Neural progenitor cell (in vitro differentiated cells): ENCODE results near the gene CCNI2. TPM values are rescaled to one million over a fixed set of nuclear protein-coding genes. Genes with fewer than 3 reads are reported as not detected.

ENCODE experiments used
- DNase-seq: peaks from one replicate; pipeline ENCODE4 v3.0.0-alpha.2; 2016; ENCODE audit warnings: low spot score
- H2AFZ ChIP-seq: fragments of 200-600 bp; sonication (generic); replicated peaks from 2 replicates; pipeline ENCODE4 v1.6.1; 2016; ENCODE audit warnings: antibody characterized with exemption
- H3F3A ChIP-seq: fragments of 200-600 bp; sonication (generic); 2 replicates; pipeline ENCODE4 v1.6.1; 2016; ENCODE audit warnings: antibody characterized with exemption, low read depth
- H3K27ac ChIP-seq: fragments of 200-600 bp; sonication (generic); 2 replicates; pipeline ENCODE4 v1.5.1; 2016; ENCODE audit warnings: mild to moderate bottlenecking
- H3K27me3 ChIP-seq: fragments of 200-600 bp; sonication (generic); 2 replicates; pipeline ENCODE4 v1.6.1; 2016; ENCODE audit warnings: mild to moderate bottlenecking, moderate library complexity
- H3K36me3 ChIP-seq: fragments of 200-600 bp; sonication (generic); 2 replicates; pipeline ENCODE4 v1.5.1; 2016
- H3K4me1 ChIP-seq: fragments of 200-600 bp; sonication (generic); 2 replicates; pipeline ENCODE4 v1.6.1; 2016; ENCODE audit warnings: mixed run types
- H3K4me2 ChIP-seq: fragments of 200-600 bp; sonication (generic); 2 replicates; pipeline ENCODE4 v1.6.1; 2016
- H3K4me3 ChIP-seq: fragments of 200-600 bp; sonication (generic); 2 replicates; pipeline ENCODE4 v1.5.1; 2016
- H3K79me2 ChIP-seq: fragments of 200-600 bp; sonication (generic); 2 replicates; pipeline ENCODE4 v1.6.1; 2016; ENCODE audit warnings: low read depth
- H3K9ac ChIP-seq: fragments of 200-600 bp; sonication (generic); 2 replicates; pipeline ENCODE4 v1.6.1; 2016
- H3K9me3 ChIP-seq: fragments of 200-600 bp; sonication (generic); 2 replicates; pipeline ENCODE4 v1.5.1; 2016; ENCODE audit warnings: low read depth
- H4K20me1 ChIP-seq: fragments of 200-600 bp; sonication (generic); 2 replicates; pipeline ENCODE4 v1.6.1; 2016; ENCODE audit warnings: low read depth
- H3K27ac Mint-ChIP-seq: 3 replicates; pipeline ENCODE4 v1.8.0; 2021; ENCODE audit warnings: mixed read lengths
- H3K27me3 Mint-ChIP-seq: 2 replicates; pipeline ENCODE4 v1.8.0; 2022; ENCODE audit warnings: low read depth, mild to moderate bottlenecking, inconsistent platforms, moderate library complexity, mixed read lengths; ENCODE audit not compliant: insufficient read depth
- H3K36me3 Mint-ChIP-seq: 3 replicates; pipeline ENCODE4 v1.8.0; 2021; ENCODE audit warnings: mixed read lengths
- H3K4me1 Mint-ChIP-seq: 3 replicates; pipeline ENCODE4 v1.8.0; 2021; ENCODE audit warnings: mixed read lengths
- H3K4me3 Mint-ChIP-seq: 3 replicates; pipeline ENCODE4 v1.8.0; 2021; ENCODE audit warnings: mild to moderate bottlenecking, moderate library complexity, mixed read lengths
- H3K9me3 Mint-ChIP-seq: 3 replicates; pipeline ENCODE4 v1.8.0; 2020; ENCODE audit warnings: mixed read lengths
- EZH2 ChIP-seq: fragments of 200-600 bp; sonication (generic); IDR thresholded peaks from 2 replicates; pipeline ENCODE4 v1.6.1; 2017; ENCODE audit warnings: antibody characterized with exemption, mild to moderate bottlenecking, moderate library complexity
- EZH2phosphoT487 ChIP-seq: fragments of 200-600 bp; sonication (generic); IDR thresholded peaks from 2 replicates; pipeline ENCODE4 v1.6.1; 2017; ENCODE audit warnings: antibody characterized with exemption
- total RNA-seq: library from RNA; depleted of rRNA; stranded (reverse); fragments of >200 nt; gene quantifications from 2 replicates; pipeline ENCODE4 v1.2.3, GENCODE V29; 2015; ENCODE audit warnings: low replicate concordance
- TF ChIP-seq, protein P1 (sequence below): fragments of 200-600 bp; sonication (generic); IDR thresholded peaks from 2 replicates; pipeline ENCODE4 v1.5.1; 2017; ENCODE audit warnings: antibody characterized with exemption, mild to moderate bottlenecking

CCNI2 gene
- total RNA-seq, 1 donor from 2014 or later: not detected

DNA sequence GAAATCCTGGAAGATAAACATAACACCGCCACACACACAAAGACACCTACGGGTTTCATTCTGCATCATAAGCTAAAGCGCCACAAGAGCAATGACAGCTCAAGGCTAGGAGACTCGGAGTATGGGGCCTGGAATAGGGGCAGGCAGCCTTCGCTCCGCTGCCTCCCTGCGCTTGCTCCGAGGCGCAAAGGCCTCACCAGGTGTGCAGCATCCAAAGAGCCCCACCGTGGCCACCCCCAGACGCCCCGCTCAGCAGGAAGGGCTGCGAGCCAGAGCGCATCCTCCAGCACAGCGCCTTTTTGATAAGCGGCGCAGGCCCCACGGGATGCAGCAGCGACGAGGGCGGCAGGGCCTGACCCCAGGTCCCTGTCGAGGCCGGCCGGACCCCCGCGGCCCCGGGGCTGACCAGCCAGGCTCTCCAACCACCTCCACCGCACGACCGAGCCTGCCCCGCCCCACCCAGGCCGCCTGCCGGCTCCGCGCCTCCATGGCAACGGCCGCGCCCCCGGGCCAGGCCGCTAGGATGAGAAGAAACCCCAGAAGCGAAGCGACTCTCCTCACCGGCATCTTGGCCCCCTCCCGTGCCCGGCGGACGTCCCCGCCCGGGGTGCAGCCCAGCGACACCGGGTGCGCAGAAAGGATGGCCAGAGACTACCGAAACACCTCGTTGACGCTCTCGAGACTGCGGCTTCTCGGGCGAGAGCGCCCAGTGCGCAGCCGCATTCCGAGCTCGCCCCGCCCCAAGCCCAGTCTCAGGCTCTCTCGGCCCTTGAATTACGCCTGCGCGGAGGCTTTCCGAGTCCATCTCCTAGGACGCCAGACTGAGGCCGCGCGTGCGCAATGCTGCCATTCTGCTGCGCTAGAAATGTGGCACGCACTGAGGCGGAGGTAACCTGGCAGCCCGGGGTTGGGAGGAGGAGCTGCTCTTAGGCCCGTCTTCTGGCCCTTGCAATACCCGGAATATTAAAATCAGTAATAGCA is 10.1 kb upstream of the CCNI2 start, which contains the start of gene KIF3A:
Gene KIF3A, minus strand, starts transcription at position 694 of the 981 bp plus-strand sequence. Its CDS starts 127 bp downstream, at position 567.
- Mint-ChIP-seq H3K27ac (no peak within 1 kb of the TSS), H3K9me3 (no peaks in the 10 kb centered on the region), H3K4me1 (peaks cover 23% of the 10 kb centered on the region), H3K27me3 (peaks cover 9% of the 10 kb centered on the region), H3K36me3 (no peaks in the 10 kb centered on the region), H3K4me3 (peak within 1 kb of the TSS; percentile 91)
- DNase-seq: peak; percentile 100
- peak within 1 kb of the TSS; percentile 88 for H3K4me3 ChIP-seq
- no peaks in the 10 kb centered on the region for H3K36me3 ChIP-seq
- no peaks in the 10 kb centered on the region for H3K9me3 ChIP-seq
- H2AFZ ChIP-seq: peak within 1 kb of the TSS; percentile 99
- H3K27me3 ChIP-seq: peaks cover 16% of the 10 kb centered on the region
- peaks cover 19% of the 10 kb centered on the region for H4K20me1 ChIP-seq
- H3K4me1 ChIP-seq: no peaks in the 10 kb centered on the region
- no peak within 1 kb of the TSS for H3K27ac ChIP-seq
- peak; percentile 37 for TF ChIP-seq EZH2
- TF ChIP-seq, protein P1, sequence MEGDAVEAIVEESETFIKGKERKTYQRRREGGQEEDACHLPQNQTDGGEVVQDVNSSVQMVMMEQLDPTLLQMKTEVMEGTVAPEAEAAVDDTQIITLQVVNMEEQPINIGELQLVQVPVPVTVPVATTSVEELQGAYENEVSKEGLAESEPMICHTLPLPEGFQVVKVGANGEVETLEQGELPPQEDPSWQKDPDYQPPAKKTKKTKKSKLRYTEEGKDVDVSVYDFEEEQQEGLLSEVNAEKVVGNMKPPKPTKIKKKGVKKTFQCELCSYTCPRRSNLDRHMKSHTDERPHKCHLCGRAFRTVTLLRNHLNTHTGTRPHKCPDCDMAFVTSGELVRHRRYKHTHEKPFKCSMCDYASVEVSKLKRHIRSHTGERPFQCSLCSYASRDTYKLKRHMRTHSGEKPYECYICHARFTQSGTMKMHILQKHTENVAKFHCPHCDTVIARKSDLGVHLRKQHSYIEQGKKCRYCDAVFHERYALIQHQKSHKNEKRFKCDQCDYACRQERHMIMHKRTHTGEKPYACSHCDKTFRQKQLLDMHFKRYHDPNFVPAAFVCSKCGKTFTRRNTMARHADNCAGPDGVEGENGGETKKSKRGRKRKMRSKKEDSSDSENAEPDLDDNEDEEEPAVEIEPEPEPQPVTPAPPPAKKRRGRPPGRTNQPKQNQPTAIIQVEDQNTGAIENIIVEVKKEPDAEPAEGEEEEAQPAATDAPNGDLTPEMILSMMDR: peak; percentile 14
- no peak for TF ChIP-seq EZH2phosphoT487
- H3F3A ChIP-seq: peaks cover 6% of the 10 kb centered on the region
- H3K4me2 ChIP-seq: peak within 1 kb of the TSS; percentile 89
- peak within 1 kb of the TSS; percentile 25 for H3K9ac ChIP-seq
- peaks cover 21% of the 10 kb centered on the region for H3K79me2 ChIP-seq

DNA sequence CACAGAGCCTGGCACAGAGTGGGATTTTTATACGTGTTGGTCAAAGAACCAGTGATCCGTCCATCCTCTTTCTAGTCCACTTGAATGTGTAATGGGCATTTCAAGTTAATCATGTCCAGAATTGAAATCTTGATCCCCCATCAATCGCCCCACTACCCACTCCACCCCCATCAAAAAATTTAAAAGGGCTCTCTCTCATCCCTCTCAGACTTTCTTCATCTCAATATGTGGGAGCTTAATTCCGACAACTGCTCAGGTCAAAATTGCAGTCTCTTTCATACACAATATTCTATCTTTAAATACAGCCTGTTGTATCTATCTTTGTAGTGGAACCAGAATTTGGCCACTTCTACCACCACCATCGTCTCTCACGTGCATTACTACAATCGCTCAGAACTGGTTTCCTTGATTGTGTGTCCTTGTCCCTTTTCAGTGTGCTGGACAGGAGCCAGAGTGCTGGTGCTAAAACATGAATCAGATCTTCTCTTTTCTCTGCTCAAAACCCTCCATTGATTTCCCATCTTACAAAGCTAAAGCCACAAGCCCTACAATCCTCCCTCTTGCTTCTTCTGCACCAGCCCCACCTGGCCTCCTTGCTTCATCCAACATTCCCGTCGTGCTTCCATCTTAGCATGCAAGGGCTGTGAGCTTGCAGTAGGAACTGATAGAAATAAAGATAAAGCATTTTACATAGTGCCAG is 9.1 kb upstream of the CCNI2 start:
- Histone ChIP-seq H4K20me1 (peaks cover 19% of the 10 kb centered on the region), H3K4me2 (peak overlapping the region; percentile 89), H3K36me3 (no peaks in the 10 kb centered on the region), H3K79me2 (peaks cover 21% of the 10 kb centered on the region), H3K27ac (no peak overlapping the region), H3K9me3 (no peaks in the 10 kb centered on the region), H3K27me3 (peaks cover 22% of the 10 kb centered on the region), H3K4me3 (peak overlapping the region; percentile 88), H3K4me1 (no peaks in the 10 kb centered on the region), H3F3A (peaks cover 6% of the 10 kb centered on the region), H3K9ac (no peak overlapping the region), H2AFZ (peak overlapping the region; percentile 84)
- H3K36me3 Mint-ChIP-seq: no peaks in the 10 kb centered on the region
- no peak for DNase-seq
- H3K4me3 Mint-ChIP-seq: peak overlapping the region; percentile 91
- H3K4me1 Mint-ChIP-seq: peaks cover 23% of the 10 kb centered on the region
- no peak overlapping the region for H3K27ac Mint-ChIP-seq
- TF ChIP-seq EZH2phosphoT487: no peak
- TF ChIP-seq, protein P1: no peak
- TF ChIP-seq EZH2: no peak
- peaks cover 10% of the 10 kb centered on the region for H3K27me3 Mint-ChIP-seq
- peaks cover 2% of the 10 kb centered on the region for H3K9me3 Mint-ChIP-seq

DNA sequence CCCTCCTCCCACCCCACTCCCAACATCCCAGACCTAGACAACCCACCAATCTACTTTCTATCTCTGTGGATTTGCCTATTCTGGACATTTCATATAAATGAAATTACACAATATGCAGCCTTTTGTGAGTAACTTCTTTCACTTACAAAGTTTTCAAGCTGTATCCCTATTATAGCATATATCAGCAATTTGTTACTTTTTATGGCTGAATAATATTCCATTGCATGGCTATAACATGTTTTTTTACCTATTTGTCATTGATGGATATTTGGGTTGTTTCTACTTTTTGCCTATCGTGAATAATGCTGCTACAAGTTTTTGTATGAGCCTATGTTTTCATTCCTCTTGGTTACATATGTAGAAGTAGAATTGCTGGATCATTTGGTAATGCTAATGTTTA is 8.0 kb upstream of the CCNI2 start:
- Histone ChIP-seq H3K4me2 (no peak overlapping the region), H3K36me3 (no peaks in the 10 kb centered on the region), H3F3A (peaks cover 6% of the 10 kb centered on the region), H4K20me1 (peaks cover 19% of the 10 kb centered on the region), H3K9me3 (no peaks in the 10 kb centered on the region), H3K79me2 (peaks cover 21% of the 10 kb centered on the region), H3K4me1 (no peaks in the 10 kb centered on the region), H3K27ac (no peak overlapping the region), H3K9ac (no peak overlapping the region), H2AFZ (no peak overlapping the region), H3K4me3 (no peak overlapping the region), H3K27me3 (peaks cover 31% of the 10 kb centered on the region)
- H3K9me3 Mint-ChIP-seq: peaks cover 3% of the 10 kb centered on the region
- no peaks in the 10 kb centered on the region for H3K36me3 Mint-ChIP-seq
- DNase-seq: no peak
- H3K4me3 Mint-ChIP-seq: no peak overlapping the region
- peaks cover 10% of the 10 kb centered on the region for H3K27me3 Mint-ChIP-seq
- peaks cover 23% of the 10 kb centered on the region for H3K4me1 Mint-ChIP-seq
- TF ChIP-seq, protein P1: no peak
- TF ChIP-seq EZH2 (no peak), EZH2phosphoT487 (no peak)
- H3K27ac Mint-ChIP-seq: no peak overlapping the region
